Osteoblast (primary cell): Measurements from ENCODE around the gene GOLM1. TPM values are rescaled to one million over a fixed set of nuclear protein-coding genes. Genes with fewer than 3 reads are reported as not detected.

Experiments used
- DNase-seq: peaks from one replicate; pipeline ENCODE4 v3.0.0; 2011; ENCODE audit warnings: low spot score, mixed read lengths; ENCODE audit not compliant: insufficient read length; ENCODE audit errors: missing footprints
- H2AFZ ChIP-seq: 2 replicates; pipeline ENCODE4 v1.6.0; 2011; ENCODE audit warnings: mild to moderate bottlenecking, low read length
- H3K27ac ChIP-seq: 2 replicates; pipeline ENCODE4 v1.5.1; 2011; ENCODE audit warnings: mild to moderate bottlenecking, low read depth, low read length, moderate library complexity
- H3K27me3 ChIP-seq: 2 replicates; pipeline ENCODE4 v1.6.0; 2012; ENCODE audit warnings: mild to moderate bottlenecking, control low read depth, inconsistent platforms, low read length, moderate library complexity; ENCODE audit not compliant: insufficient read depth
- H3K36me3 ChIP-seq: 2 replicates; pipeline ENCODE4 v1.5.1; 2011; ENCODE audit warnings: mild to moderate bottlenecking, low read length, control low read depth, moderate library complexity; ENCODE audit not compliant: insufficient read depth
- H3K4me1 ChIP-seq: 2 replicates; pipeline ENCODE4 v1.5.1; 2011; ENCODE audit warnings: mild to moderate bottlenecking, low read length, control low read depth, moderate library complexity; ENCODE audit not compliant: insufficient read depth
- H3K4me2 ChIP-seq: 2 replicates; pipeline ENCODE4 v1.6.0; 2011; ENCODE audit warnings: mild to moderate bottlenecking, low read length; ENCODE audit not compliant: insufficient read depth
- H3K4me3 ChIP-seq: fragments of 200-600 bp; sonication (generic); 3 replicates; pipeline ENCODE4 v1.5.1; 2012; ENCODE audit warnings: mild to moderate bottlenecking, low read length, inconsistent platforms; ENCODE audit not compliant: insufficient read depth
- H3K79me2 ChIP-seq: 2 replicates; pipeline ENCODE4 v1.6.0; 2012; ENCODE audit warnings: mild to moderate bottlenecking, low read length, control low read depth, inconsistent platforms; ENCODE audit not compliant: insufficient read depth
- H3K9me3 ChIP-seq: 2 replicates; pipeline ENCODE4 v1.5.1; 2011; ENCODE audit warnings: low read depth, low read length, control low read depth
- H4K20me1 ChIP-seq: 2 replicates; pipeline ENCODE4 v1.6.0; 2012; ENCODE audit warnings: mild to moderate bottlenecking, low read length, control low read depth; ENCODE audit not compliant: insufficient read depth
- small RNA-seq: library from RNA; depleted of rRNA; stranded (forward); fragments of <200 nt; gene quantifications from one replicate; pipeline ENCODE3, GENCODE V24; 2012
- total RNA-seq: library from RNA; depleted of rRNA; stranded (reverse); fragments of >200 nt; gene quantifications from 2 replicates; pipeline ENCODE4 v1.2.3, GENCODE V29; 2012
- TF ChIP-seq, protein P1 (sequence below): IDR thresholded peaks from 2 replicates; pipeline ENCODE4 v1.5.1; 2011; ENCODE audit warnings: mild to moderate bottlenecking, low read depth, low read length, moderate library complexity; ENCODE audit errors: extremely low read depth

Gene GOLM1
- total RNA-seq, 1 donor: 85.0 TPM

DNA sequence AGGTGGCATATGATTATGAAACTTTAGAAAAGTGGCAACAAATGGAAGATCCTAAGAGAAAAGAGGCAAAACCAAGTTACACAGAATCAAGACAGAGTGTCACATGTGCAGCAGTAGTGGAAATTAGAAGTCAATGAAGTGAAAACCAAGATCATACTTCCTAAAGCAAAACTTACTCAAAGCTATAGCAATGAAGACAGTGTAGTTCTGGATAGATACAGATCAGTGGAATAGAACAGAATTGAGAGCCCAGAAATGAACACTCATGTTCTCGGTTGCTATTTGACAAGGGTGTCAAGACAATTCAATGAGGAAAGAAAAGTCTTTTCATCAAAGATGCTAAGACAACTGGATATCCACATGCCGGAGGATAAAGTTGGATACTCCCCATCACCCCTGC, 114.9 kb downstream of the GOLM1 start:
- H3K9me3 ChIP-seq: no peaks in the 10 kb centered on the region
- H3K36me3 ChIP-seq: peaks cover 11% of the 10 kb centered on the region
- no peak overlapping the region for H3K27ac ChIP-seq
- H3K4me2 ChIP-seq: no peak overlapping the region
- no peak overlapping the region for H3K4me3 ChIP-seq
- DNase-seq: no peak
- no peaks in the 10 kb centered on the region for H3K79me2 ChIP-seq
- no peak overlapping the region for H2AFZ ChIP-seq
- H4K20me1 ChIP-seq: no peaks in the 10 kb centered on the region
- no peaks in the 10 kb centered on the region for H3K4me1 ChIP-seq
- TF ChIP-seq, protein P1, sequence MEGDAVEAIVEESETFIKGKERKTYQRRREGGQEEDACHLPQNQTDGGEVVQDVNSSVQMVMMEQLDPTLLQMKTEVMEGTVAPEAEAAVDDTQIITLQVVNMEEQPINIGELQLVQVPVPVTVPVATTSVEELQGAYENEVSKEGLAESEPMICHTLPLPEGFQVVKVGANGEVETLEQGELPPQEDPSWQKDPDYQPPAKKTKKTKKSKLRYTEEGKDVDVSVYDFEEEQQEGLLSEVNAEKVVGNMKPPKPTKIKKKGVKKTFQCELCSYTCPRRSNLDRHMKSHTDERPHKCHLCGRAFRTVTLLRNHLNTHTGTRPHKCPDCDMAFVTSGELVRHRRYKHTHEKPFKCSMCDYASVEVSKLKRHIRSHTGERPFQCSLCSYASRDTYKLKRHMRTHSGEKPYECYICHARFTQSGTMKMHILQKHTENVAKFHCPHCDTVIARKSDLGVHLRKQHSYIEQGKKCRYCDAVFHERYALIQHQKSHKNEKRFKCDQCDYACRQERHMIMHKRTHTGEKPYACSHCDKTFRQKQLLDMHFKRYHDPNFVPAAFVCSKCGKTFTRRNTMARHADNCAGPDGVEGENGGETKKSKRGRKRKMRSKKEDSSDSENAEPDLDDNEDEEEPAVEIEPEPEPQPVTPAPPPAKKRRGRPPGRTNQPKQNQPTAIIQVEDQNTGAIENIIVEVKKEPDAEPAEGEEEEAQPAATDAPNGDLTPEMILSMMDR: no peak
- H3K27me3 ChIP-seq: no peaks in the 10 kb centered on the region

DNA sequence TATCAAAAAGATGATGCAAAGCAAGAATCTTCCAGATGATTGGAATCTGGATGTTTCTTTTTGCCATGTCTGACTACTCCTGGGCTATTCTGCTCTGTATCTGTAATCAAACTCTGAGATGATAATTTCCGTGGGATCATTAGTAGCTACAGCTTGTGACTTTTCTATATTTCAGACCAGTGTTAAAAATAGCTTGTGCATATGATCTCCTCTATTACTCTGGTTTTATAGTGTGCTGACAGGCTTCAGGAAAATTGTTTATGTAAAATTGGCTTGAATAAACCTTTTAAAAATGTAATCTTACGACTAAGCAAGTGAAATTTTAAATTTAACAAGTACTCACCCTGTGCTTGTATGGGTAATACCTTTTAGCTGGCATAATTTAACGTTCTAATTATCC, 118.0 kb downstream of the GOLM1 start:
- H3K27ac ChIP-seq: no peak overlapping the region
- TF ChIP-seq, protein P1: no peak
- H4K20me1 ChIP-seq: no peaks in the 10 kb centered on the region
- H3K4me2 ChIP-seq: no peak overlapping the region
- H3K79me2 ChIP-seq: no peaks in the 10 kb centered on the region
- H3K27me3 ChIP-seq: no peaks in the 10 kb centered on the region
- DNase-seq: no peak
- H3K4me1 ChIP-seq: no peaks in the 10 kb centered on the region
- no peak overlapping the region for H2AFZ ChIP-seq
- peaks cover 29% of the 10 kb centered on the region for H3K36me3 ChIP-seq
- no peak overlapping the region for H3K4me3 ChIP-seq
- no peaks in the 10 kb centered on the region for H3K9me3 ChIP-seq

DNA sequence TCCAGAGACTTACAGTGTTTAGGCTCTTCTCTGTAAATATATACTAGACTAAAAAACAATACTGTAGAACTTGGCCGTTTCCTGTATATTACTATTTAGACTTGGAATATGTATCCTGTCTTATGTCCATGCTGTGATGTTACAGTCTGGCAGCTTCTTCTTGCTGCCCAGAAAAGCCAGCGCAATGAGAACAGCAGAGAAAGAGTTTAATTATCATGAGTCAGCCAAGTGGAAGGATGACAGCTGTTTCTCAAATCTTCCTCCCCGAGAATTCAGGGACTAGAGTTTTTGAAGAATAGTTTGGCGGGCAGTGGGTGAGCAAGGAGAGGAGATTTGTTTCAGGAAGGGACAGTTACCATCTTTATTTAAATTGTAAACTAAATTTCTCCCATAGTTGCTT, 120.9 kb downstream of the GOLM1 start:
- no peaks in the 10 kb centered on the region for H4K20me1 ChIP-seq
- H3K4me2 ChIP-seq: no peak overlapping the region
- H3K27me3 ChIP-seq: no peaks in the 10 kb centered on the region
- no peaks in the 10 kb centered on the region for H3K79me2 ChIP-seq
- no peaks in the 10 kb centered on the region for H3K9me3 ChIP-seq
- H3K4me1 ChIP-seq: no peaks in the 10 kb centered on the region
- H3K27ac ChIP-seq: no peak overlapping the region
- peaks cover 29% of the 10 kb centered on the region for H3K36me3 ChIP-seq
- DNase-seq: no peak
- TF ChIP-seq, protein P1: no peak
- no peak overlapping the region for H3K4me3 ChIP-seq
- no peak overlapping the region for H2AFZ ChIP-seq

Small RNA genes within 50 kb of the gene (small RNA-seq; reads per million reads assigned to genes)
- gene AL161447.1: not detected

Other genes starting within 250 kb of the GOLM1 start
- 23.5 and 25.6 TPM in 2 replicates for gene NAA35, start 158.4 kb downstream of the GOLM1 start, total RNA-seq
- gene C9orf153, start 160.1 kb upstream of the GOLM1 start, total RNA-seq: under 0.01 and 0.59 TPM in 2 replicates
- 33.6 and 34.7 TPM in 2 replicates for gene ISCA1, start 183.0 kb upstream of the GOLM1 start, total RNA-seq